GM23248 (cell line): ENCODE data around the gene UPB1. TPM values are rescaled to one million over a fixed set of nuclear protein-coding genes. Genes with fewer than 3 reads are reported as not detected.

ENCODE experiments used
- DNase-seq: peaks from one replicate; pipeline ENCODE4 v3.0.0-alpha.2; 2015
- H2AFZ ChIP-seq: fragments of 200-600 bp; sonication (generic); 2 replicates; pipeline ENCODE4 v1.6.1; 2016; ENCODE audit warnings: antibody characterized with exemption
- H3F3A ChIP-seq: fragments of 200-600 bp; sonication (generic); 2 replicates; pipeline ENCODE4 v1.6.1; 2016; ENCODE audit warnings: mild to moderate bottlenecking, antibody characterized with exemption, mixed run types; ENCODE audit not compliant: insufficient read depth
- H3K27ac ChIP-seq: fragments of 200-600 bp; sonication (generic); 2 replicates; pipeline ENCODE4 v1.5.1; 2016; ENCODE audit warnings: mild to moderate bottlenecking
- H3K27me3 ChIP-seq: fragments of 200-600 bp; sonication (generic); replicated peaks from 2 replicates; pipeline ENCODE4 v1.6.1; 2016; ENCODE audit warnings: mild to moderate bottlenecking; ENCODE audit not compliant: insufficient read depth
- H3K36me3 ChIP-seq: fragments of 200-600 bp; sonication (generic); 2 replicates; pipeline ENCODE4 v1.6.1; 2016; ENCODE audit warnings: low read depth, mild to moderate bottlenecking
- H3K4me1 ChIP-seq: fragments of 200-600 bp; sonication (generic); 2 replicates; pipeline ENCODE4 v1.6.1; 2016; ENCODE audit warnings: mild to moderate bottlenecking; ENCODE audit not compliant: insufficient read depth
- H3K4me2 ChIP-seq: fragments of 200-600 bp; sonication (generic); one replicate; pipeline ENCODE4 v1.6.1; 2016; ENCODE audit warnings: mild to moderate bottlenecking; ENCODE audit not compliant: unreplicated experiment
- H3K4me3 ChIP-seq: fragments of 200-600 bp; sonication (generic); 2 replicates; pipeline ENCODE4 v1.5.1; 2016; ENCODE audit warnings: mild to moderate bottlenecking
- H3K79me2 ChIP-seq: fragments of 200-600 bp; sonication (generic); 2 replicates; pipeline ENCODE4 v1.6.1; 2016; ENCODE audit warnings: mild to moderate bottlenecking; ENCODE audit not compliant: insufficient read depth
- H3K9ac ChIP-seq: fragments of 200-600 bp; sonication (generic); 2 replicates; pipeline ENCODE4 v1.6.1; 2016; ENCODE audit warnings: mild to moderate bottlenecking
- H3K9me2 ChIP-seq: fragments of 200-600 bp; sonication (generic); 2 replicates; pipeline ENCODE4 v1.6.1; 2016; ENCODE audit warnings: mixed run types, mild to moderate bottlenecking, moderate library complexity; ENCODE audit not compliant: insufficient read depth
- H3K9me3 ChIP-seq: fragments of 200-600 bp; sonication (generic); one replicate; pipeline ENCODE4 v1.6.1; 2017; ENCODE audit warnings: low read depth
- H4K20me1 ChIP-seq: fragments of 200-600 bp; sonication (generic); 2 replicates; pipeline ENCODE4 v1.6.0; 2016; ENCODE audit not compliant: insufficient read depth
- EZH2 ChIP-seq: fragments of 200-600 bp; sonication (generic); IDR thresholded peaks from 2 replicates; pipeline ENCODE4 v1.6.1; 2018; ENCODE audit warnings: antibody characterized with exemption, mild to moderate bottlenecking; ENCODE audit not compliant: insufficient read depth, poor library complexity, severe bottlenecking
- EZH2phosphoT487 ChIP-seq: fragments of 200-600 bp; sonication (generic); IDR thresholded peaks from 2 replicates; pipeline ENCODE4 v1.6.1; 2018; ENCODE audit warnings: antibody characterized with exemption, moderate library complexity, mild to moderate bottlenecking, low read depth; ENCODE audit not compliant: insufficient read depth
- WGBS, 2 experiments: methylation state at CpG; one replicate each; pipeline ENCODE4 v1.1.6; 2015 to 2017; ENCODE audit warnings: low lambda C conversion rate in 2 of 2, low coverage in 1 of 2; ENCODE audit errors: missing lambda C conversion rate in 2 of 2; 5-methylcytosine and 5-hydroxymethylcytosine counted together
- in situ Hi-C: fragments of 300-500 bp; cut with MboI; formaldehyde crosslinking; loops from 2 replicates; pipeline ENCODE4 v1.15.0; 2020
- polyA plus RNA-seq: library from polyadenylated mRNA; unstranded; fragments of >200 nt; fragmentation: Nextera tagmentation; extraction: Ambion mirVana; gene quantifications from 2 replicates; pipeline ENCODE4 v1.2.1, GENCODE V29; 2016
- total RNA-seq: library from RNA; depleted of rRNA; stranded (reverse); fragments of >200 nt; shearing (Covaris generic); gene quantifications from 2 replicates; pipeline ENCODE4 v1.2.3, GENCODE V29; 2014

UPB1 gene
- total and polyA plus RNA-seq, 2 experiments from 2014 or later, result not detected

- Histone ChIP-seq H3K27me3 (no peaks in the 10 kb centered on the region), H3K79me2 (peaks cover 91% of the 10 kb centered on the region), H2AFZ (no peak overlapping the region), H3K9me3 (no peaks in the 10 kb centered on the region), H3K4me1 (peaks cover 8% of the 10 kb centered on the region; the same call in 1 of the 2 replicates), H4K20me1 (peaks cover 1% of the 10 kb centered on the region; the same call in 1 of the 2 replicates), H3K27ac (no peak overlapping the region), H3F3A (peaks cover 8% of the 10 kb centered on the region; the same call in 1 of the 2 replicates), H3K4me2 (no peak overlapping the region), H3K36me3 (peaks cover 15% of the 10 kb centered on the region), H3K4me3 (no peak overlapping the region), H3K9ac (no peak overlapping the region), H3K9me2 (no peaks in the 10 kb centered on the region)
- in situ Hi-C loops, result no loop called here
- TF ChIP-seq EZH2phosphoT487, result no peak
- DNase-seq, result no peak
- WGBS, 2 experiments, result 81 to 83% methylated on average over 4 of the region's 4 CpGs
Observed at GRCh38 chr22:24559471-24559870, 64.3 kb downstream of the UPB1 start.

GRCh38 chr22:24563246-24563645, 68.1 kb downstream of the UPB1 start:
- DNase-seq, result no peak
- H3K4me2 ChIP-seq, result no peak overlapping the region
- no peaks in the 10 kb centered on the region for H3K27me3 ChIP-seq
- H3K79me2 ChIP-seq, result peaks cover 100% of the 10 kb centered on the region
- H3F3A ChIP-seq, result peaks cover 5% of the 10 kb centered on the region; the same call in 1 of the 2 replicates
- H3K27ac ChIP-seq, result no peak overlapping the region
- no peak overlapping the region for H2AFZ ChIP-seq
- no peaks in the 10 kb centered on the region for H3K4me1 ChIP-seq
- no peaks in the 10 kb centered on the region for H3K9me3 ChIP-seq
- H3K4me3 ChIP-seq, result no peak overlapping the region
- no peak for TF ChIP-seq EZH2
- TF ChIP-seq EZH2phosphoT487, result no peak
- in situ Hi-C loops, result no loop called here
- H3K9ac ChIP-seq, result no peak overlapping the region
- no peaks in the 10 kb centered on the region for H3K9me2 ChIP-seq
- 0 out of 2 replicates have a peak, but pooled peaks cover 9% of the 10 kb centered on the region for H4K20me1 ChIP-seq
- WGBS, 2 experiments, result 98% methylated on average over 2 of the region's 2 CpGs
- H3K36me3 ChIP-seq, result peaks cover 10% of the 10 kb centered on the region

GRCh38 chr22:24564376-24565058, 69.4 kb downstream of the UPB1 start:
- Histone ChIP-seq H4K20me1 (0 out of 2 replicates have a peak, but pooled peaks cover 9% of the 10 kb centered on the region), H3K27me3 (no peaks in the 10 kb centered on the region), H3K9me2 (no peaks in the 10 kb centered on the region), H2AFZ (no peak overlapping the region), H3K79me2 (peaks cover 100% of the 10 kb centered on the region), H3K27ac (no peak overlapping the region), H3F3A (peaks cover 4% of the 10 kb centered on the region; the same call in 1 of the 2 replicates), H3K4me3 (no peak overlapping the region), H3K9me3 (no peaks in the 10 kb centered on the region), H3K9ac (no peak overlapping the region), H3K4me2 (no peak overlapping the region), H3K4me1 (no peaks in the 10 kb centered on the region), H3K36me3 (peaks cover 6% of the 10 kb centered on the region; the same call in 1 of the 2 replicates)
- TF ChIP-seq EZH2phosphoT487 (no peak), EZH2 (no peak)
- 48 to 53% methylated on average over 2 of the region's 2 CpGs for WGBS, 2 experiments
- in situ Hi-C loops, result no loop called here
- DNase-seq, result no peak

DNA sequence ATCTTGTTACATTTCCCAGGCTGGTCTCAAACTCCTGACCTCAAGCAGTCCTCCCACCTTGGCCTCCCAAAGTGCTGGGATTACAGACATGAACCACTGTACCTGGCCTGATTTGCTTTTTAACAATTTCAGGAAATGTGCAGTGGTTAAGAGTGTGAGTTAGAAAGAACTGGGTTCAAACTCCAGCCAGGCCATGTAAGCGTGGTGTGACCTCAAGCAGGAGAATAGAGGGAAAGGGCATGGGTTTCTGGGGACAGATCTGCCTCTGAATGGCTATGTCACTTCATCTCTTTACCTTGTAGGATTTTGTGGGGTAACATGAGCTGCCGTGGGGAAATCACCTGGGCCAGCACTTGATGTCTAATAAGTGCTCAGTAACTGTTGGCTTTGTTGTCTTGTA, 69.9 kb downstream of the UPB1 start:
- in situ Hi-C loops, result no loop called here
- Histone ChIP-seq H3K36me3 (peaks cover 12% of the 10 kb centered on the region; the same call in 1 of the 2 replicates), H3K27ac (no peak overlapping the region), H3K4me1 (no peaks in the 10 kb centered on the region), H3K4me2 (no peak overlapping the region), H3K9me3 (no peaks in the 10 kb centered on the region), H3F3A (peaks cover 4% of the 10 kb centered on the region; the same call in 1 of the 2 replicates), H4K20me1 (0 out of 2 replicates have a peak, but pooled peaks cover 9% of the 10 kb centered on the region), H3K4me3 (no peak overlapping the region), H3K27me3 (no peaks in the 10 kb centered on the region), H3K9ac (no peak overlapping the region), H3K9me2 (no peaks in the 10 kb centered on the region), H3K79me2 (peaks cover 100% of the 10 kb centered on the region), H2AFZ (no peak overlapping the region)
- no peak for DNase-seq
- TF ChIP-seq EZH2phosphoT487 (no peak), EZH2 (no peak)
- 100% methylated on average over 2 of the region's 2 CpGs for whole genome bisulfite sequencing, 2 experiments
